GM15510 (cell line): ENCODE measurements around the gene PKP3.

ENCODE experiments used
- POLR2A ChIP-seq: IDR thresholded peaks from 3 replicates; pipeline ENCODE4 v1.6.1; 2011; ENCODE audit warnings: borderline replicate concordance; ENCODE audit not compliant: insufficient read length; ENCODE audit errors: extremely low read depth

The PKP3 gene

GRCh38 chr11:420054-420910 lies 26.3 kb downstream of the PKP3 start:
- no peak for TF ChIP-seq POLR2A

GRCh38 chr11:420911-421321 lies 26.9 kb downstream of the PKP3 start:
- TF ChIP-seq POLR2A = no peak

- TF ChIP-seq POLR2A = no peak
Measured at GRCh38 chr11:422249-422656, 28.2 kb downstream of the PKP3 start.

GRCh38 chr11:424232-424631 lies 30.2 kb downstream of the PKP3 start:
- TF ChIP-seq POLR2A = no peak

GRCh38 chr11:425301-425700 lies 31.3 kb downstream of the PKP3 start:
- TF ChIP-seq POLR2A = no peak

GRCh38 chr11:426851-427250 lies 32.8 kb downstream of the PKP3 start:
- TF ChIP-seq POLR2A = no peak

GRCh38 chr11:428295-428694 lies 34.3 kb downstream of the PKP3 start:
- no peak for TF ChIP-seq POLR2A

- TF ChIP-seq POLR2A = no peak
Measured at GRCh38 chr11:429391-429790, 35.4 kb downstream of the PKP3 start.

- TF ChIP-seq POLR2A = no peak
Measured at GRCh38 chr11:429931-430456, 36.0 kb downstream of the PKP3 start.

- TF ChIP-seq POLR2A = no peak
Measured at GRCh38 chr11:431921-432320, 37.9 kb downstream of the PKP3 start.

GRCh38 chr11:432501-433100 lies 38.6 kb downstream of the PKP3 start:
- TF ChIP-seq POLR2A = no peak

- no peak for TF ChIP-seq POLR2A
Measured at GRCh38 chr11:433111-433510, 39.1 kb downstream of the PKP3 start.

GRCh38 chr11:433641-434040 lies 39.6 kb downstream of the PKP3 start:
- TF ChIP-seq POLR2A = no peak

- TF ChIP-seq POLR2A = no peak
Measured at GRCh38 chr11:434496-434895, 40.5 kb downstream of the PKP3 start.

- no peak for TF ChIP-seq POLR2A
Measured at GRCh38 chr11:437228-437870, 43.3 kb downstream of the PKP3 start.
